Tibial nerve (tissue), 4 donors: ENCODE results near the gene DNAH10. TPM values are rescaled to one million over a fixed set of nuclear protein-coding genes. Genes with fewer than 3 reads are reported as not detected.
A peak's percentile ranks its signal among the peaks of the same experiment; 100 is the strongest.

Source experiments
- DNase-seq, 2 donors: peaks; one replicate each; pipeline ENCODE4 v3.0.0-alpha.2; 2019; ENCODE audit warnings: low spot score in 2 of 2
- H3K27ac ChIP-seq, 4 donors: fragments of 200-600 bp; sonication (generic) in 3 of 4; one replicate each; pipeline ENCODE4 v1.5.1; 2017 to 2019; ENCODE audit warnings: mild to moderate bottlenecking in 1 of 4
- H3K27me3 ChIP-seq, 2 donors: fragments of 200-600 bp; sonication (generic) in 1 of 2; one replicate each; pipeline versions ENCODE4 v1.5.1 to v1.6.0; 2017 to 2019
- H3K36me3 ChIP-seq, 3 donors: fragments of 200-600 bp; sonication (generic); one replicate each; pipeline ENCODE4 v1.5.1; 2018 to 2019
- H3K4me1 ChIP-seq, 4 donors: fragments of 200-600 bp; sonication (generic) in 3 of 4; one replicate each; pipeline ENCODE4 v1.5.1; 2017 to 2019
- H3K4me3 ChIP-seq, 4 donors: fragments of 200-600 bp; sonication (generic) in 3 of 4; one replicate each; pipeline ENCODE4 v1.5.1; 2017 to 2019; ENCODE audit warnings: mild to moderate bottlenecking in 1 of 4, moderate library complexity in 1 of 4
- H3K9me3 ChIP-seq, 4 donors: fragments of 200-600 bp; sonication (generic) in 3 of 4; one replicate each; pipeline ENCODE4 v1.5.1; 2017 to 2019
- EP300 ChIP-seq, 2 donors: sonication (generic); formaldehyde crosslinking; IDR thresholded peaks; one replicate each; pipeline ENCODE4 v1.6.1; 2017; ENCODE audit warnings: antibody characterized with exemption in 2 of 2, mild to moderate bottlenecking in 1 of 2
- POLR2A ChIP-seq, 2 donors: fragments of 450-650 bp; IDR thresholded peaks; one replicate each; pipeline ENCODE4 v1.6.1; 2017; ENCODE audit warnings: antibody characterized with exemption in 2 of 2, mild to moderate bottlenecking in 2 of 2, moderate library complexity in 2 of 2
- WGBS, 2 donors: methylation state at CpG; one replicate each; pipeline ENCODE4 v1.1.5; 2018; 5-methylcytosine and 5-hydroxymethylcytosine counted together
- total RNA-seq, 4 donors: library from RNA; depleted of rRNA; stranded (reverse); fragments of >200 nt; gene quantifications; one replicate each; pipeline ENCODE4 v1.1.0, GENCODE V29; 2016
- TF ChIP-seq, protein P1 (sequence below), 5 experiments: fragments of 200-600 bp in 3 of 5; fragments of 450-650 bp in 2 of 5; sonication (generic) in 3 of 5; IDR thresholded peaks; one replicate each; pipeline ENCODE4 v1.5.1; 2016 to 2019; ENCODE audit warnings: antibody characterized with exemption in 5 of 5, mild to moderate bottlenecking in 3 of 5, moderate library complexity in 2 of 5

DNAH10 gene
- total RNA-seq, 4 donors from 2014 or later: 3.1 TPM; not detected in 3

DNA sequence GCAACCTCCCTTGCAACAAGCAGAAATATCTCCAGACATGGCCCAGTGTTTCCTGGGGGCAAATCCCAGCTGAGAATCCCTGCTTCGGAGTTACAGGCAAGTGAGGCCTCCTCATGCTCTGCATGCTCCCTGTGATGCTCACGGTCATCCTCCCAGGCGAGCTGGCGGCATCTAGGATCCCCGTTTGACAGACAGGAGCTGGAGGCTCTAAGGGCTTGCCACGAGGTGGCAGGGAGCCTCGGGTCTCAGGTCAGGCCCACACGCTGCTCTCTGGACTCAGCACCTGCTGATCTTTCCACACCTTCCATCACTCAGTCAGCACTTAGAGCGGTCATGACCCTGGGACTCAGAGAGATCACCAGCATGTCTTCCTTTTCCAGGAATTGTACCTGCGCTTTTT, 130.8 kb downstream of the DNAH10 start:
- WGBS, 2 donors: 80 to 86% methylated on average over 10 of the region's 10 CpGs
- Histone ChIP-seq H3K4me1 (no peaks in the 10 kb centered on the region), H3K36me3 (no peaks in the 10 kb centered on the region), H3K9me3 (no peaks in the 10 kb centered on the region), H3K4me3 (no peak overlapping the region), H3K27ac (no peak overlapping the region), H3K27me3 (peaks cover 0 to 7% of the 10 kb centered on the region in 2 donors)
- TF ChIP-seq EP300 (IDR thresholded peaks at IDR 0.05) (no peak), POLR2A (IDR thresholded peaks at IDR 0.05) (no peak)
- TF ChIP-seq, protein P1, sequence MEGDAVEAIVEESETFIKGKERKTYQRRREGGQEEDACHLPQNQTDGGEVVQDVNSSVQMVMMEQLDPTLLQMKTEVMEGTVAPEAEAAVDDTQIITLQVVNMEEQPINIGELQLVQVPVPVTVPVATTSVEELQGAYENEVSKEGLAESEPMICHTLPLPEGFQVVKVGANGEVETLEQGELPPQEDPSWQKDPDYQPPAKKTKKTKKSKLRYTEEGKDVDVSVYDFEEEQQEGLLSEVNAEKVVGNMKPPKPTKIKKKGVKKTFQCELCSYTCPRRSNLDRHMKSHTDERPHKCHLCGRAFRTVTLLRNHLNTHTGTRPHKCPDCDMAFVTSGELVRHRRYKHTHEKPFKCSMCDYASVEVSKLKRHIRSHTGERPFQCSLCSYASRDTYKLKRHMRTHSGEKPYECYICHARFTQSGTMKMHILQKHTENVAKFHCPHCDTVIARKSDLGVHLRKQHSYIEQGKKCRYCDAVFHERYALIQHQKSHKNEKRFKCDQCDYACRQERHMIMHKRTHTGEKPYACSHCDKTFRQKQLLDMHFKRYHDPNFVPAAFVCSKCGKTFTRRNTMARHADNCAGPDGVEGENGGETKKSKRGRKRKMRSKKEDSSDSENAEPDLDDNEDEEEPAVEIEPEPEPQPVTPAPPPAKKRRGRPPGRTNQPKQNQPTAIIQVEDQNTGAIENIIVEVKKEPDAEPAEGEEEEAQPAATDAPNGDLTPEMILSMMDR (IDR thresholded peaks at IDR 0.05): no peak
- DNase-seq: no peak

DNA sequence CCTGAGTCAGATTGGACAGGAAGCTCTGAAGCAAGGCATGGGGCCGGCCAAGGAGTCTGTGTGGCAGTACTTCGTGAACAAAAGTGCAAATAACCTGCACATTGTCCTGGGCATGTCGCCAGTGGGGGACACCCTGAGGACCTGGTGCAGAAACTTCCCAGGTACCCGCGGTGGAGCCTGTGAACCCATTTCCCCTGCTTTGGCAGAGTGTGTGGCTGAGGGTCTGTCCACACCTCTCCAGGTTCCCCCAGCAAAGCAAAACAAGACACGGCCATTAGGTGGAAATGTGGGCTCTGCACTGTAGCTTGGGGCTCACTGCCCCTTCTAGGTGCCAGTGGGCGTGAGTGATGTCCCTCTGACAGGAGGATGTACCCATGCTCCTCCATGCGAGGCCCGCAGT, 131.2 kb downstream of the DNAH10 start:
- TF ChIP-seq POLR2A (IDR thresholded peaks at IDR 0.05): no peak
- TF ChIP-seq EP300 (IDR thresholded peaks at IDR 0.05): no peak
- H3K36me3 ChIP-seq: no peaks in the 10 kb centered on the region
- peaks cover 0 to 7% of the 10 kb centered on the region in 2 donors for H3K27me3 ChIP-seq
- 85 to 90% methylated on average over 6 to 8 of the region's 9 CpGs for WGBS, 2 donors
- H3K27ac ChIP-seq: no peak overlapping the region
- no peaks in the 10 kb centered on the region for H3K9me3 ChIP-seq
- no peak for DNase-seq
- H3K4me3 ChIP-seq: no peak overlapping the region
- no peaks in the 10 kb centered on the region for H3K4me1 ChIP-seq

DNA sequence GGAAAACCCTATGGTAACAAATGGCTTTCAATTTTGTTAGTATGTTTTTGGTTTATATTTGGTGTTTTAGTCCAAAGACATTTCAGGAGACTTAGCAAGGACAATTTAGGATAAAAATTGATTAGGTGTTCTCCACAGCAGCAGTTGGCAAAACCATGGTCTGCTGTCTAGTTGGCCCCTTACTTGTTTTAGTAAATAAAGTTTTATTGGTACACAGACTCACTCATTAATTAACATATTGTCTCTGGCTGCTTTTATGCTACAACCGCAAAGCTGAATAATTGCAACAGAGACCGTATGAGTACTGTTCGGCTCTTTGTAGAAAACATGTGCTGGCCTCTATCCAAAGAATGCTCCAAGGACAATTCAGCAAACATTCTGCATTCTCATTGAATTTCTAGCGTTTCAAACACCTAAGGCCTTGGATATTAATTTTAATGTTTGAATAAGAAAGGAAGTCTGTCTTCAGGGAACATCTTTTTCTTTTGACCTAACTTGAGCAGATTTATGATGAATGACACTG, 132.8 kb downstream of the DNAH10 start:
- DNase-seq: no peak
- 21 to 28% methylated on average over 4 of the region's 4 CpGs for WGBS, 2 donors
- TF ChIP-seq, protein P1 (IDR thresholded peaks at IDR 0.05): no peak
- TF ChIP-seq POLR2A (IDR thresholded peaks at IDR 0.05): no peak
- TF ChIP-seq EP300 (IDR thresholded peaks at IDR 0.05): no peak
- H3K36me3 ChIP-seq: no peaks in the 10 kb centered on the region
- H3K4me1 ChIP-seq: no peaks in the 10 kb centered on the region
- peak overlapping the region in 1 of 4 donors; percentile 36 for H3K27ac ChIP-seq
- H3K4me3 ChIP-seq: no peak overlapping the region
- peaks cover 0 to 17% of the 10 kb centered on the region in 2 donors for H3K27me3 ChIP-seq
- H3K9me3 ChIP-seq: no peaks in the 10 kb centered on the region

DNA sequence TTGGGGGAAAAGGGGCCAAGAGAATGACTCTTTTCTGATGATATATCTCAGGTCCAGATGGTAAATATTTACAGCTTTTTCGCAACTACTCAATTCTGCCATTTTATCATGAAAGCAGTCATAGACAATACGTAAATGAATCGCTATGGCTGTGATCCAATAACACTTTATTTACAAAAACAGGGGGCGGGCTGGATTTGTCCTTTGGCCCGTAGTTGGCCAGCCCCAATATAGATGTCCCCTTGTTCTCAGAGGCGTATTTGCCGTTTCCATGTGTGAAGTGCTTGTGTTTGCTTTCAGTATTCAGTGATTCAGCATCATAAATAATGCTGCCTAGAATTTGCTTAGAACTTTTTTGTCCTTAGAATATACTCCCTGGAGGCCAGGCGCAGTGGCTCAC, 133.3 kb downstream of the DNAH10 start:
- Histone ChIP-seq H3K4me1 (no peaks in the 10 kb centered on the region), H3K27ac (peak overlapping the region in 1 of 4 donors; percentile 36), H3K9me3 (no peaks in the 10 kb centered on the region), H3K27me3 (peaks cover 0 to 14% of the 10 kb centered on the region in 2 donors), H3K36me3 (no peaks in the 10 kb centered on the region), H3K4me3 (no peak overlapping the region)
- WGBS, 2 donors: 37 to 55% methylated on average over 8 of the region's 8 CpGs
- DNase-seq: no peak
- TF ChIP-seq EP300 (IDR thresholded peaks at IDR 0.05): no peak
- TF ChIP-seq, protein P1 (IDR thresholded peaks at IDR 0.05): no peak
- TF ChIP-seq POLR2A (IDR thresholded peaks at IDR 0.05): no peak

DNA sequence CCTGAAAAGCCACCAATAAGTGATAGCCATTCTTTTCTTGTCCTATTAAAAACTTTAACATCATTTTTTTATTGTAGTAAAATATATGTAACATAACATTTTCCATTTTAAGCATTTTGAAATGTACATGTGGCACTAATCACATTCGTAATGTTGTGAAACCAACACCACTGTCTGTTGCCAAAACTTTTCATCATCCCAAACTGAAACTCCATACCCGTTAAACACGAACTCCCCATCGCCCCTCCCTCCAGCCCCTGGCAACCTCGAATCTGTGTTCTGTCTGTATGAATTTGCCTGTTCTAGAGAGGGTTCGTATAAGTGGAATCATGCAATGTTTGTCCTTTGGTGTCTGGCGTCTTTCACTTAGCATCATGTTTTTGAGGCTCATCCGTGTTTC, 134.7 kb downstream of the DNAH10 start:
- no peaks in the 10 kb centered on the region for H3K9me3 ChIP-seq
- peaks cover 0 to 27% of the 10 kb centered on the region in 2 donors for H3K27me3 ChIP-seq
- H3K27ac ChIP-seq: no peak overlapping the region
- H3K4me3 ChIP-seq: no peak overlapping the region
- no peak for DNase-seq
- WGBS, 2 donors: 55 to 56% methylated on average over 8 of the region's 8 CpGs
- TF ChIP-seq POLR2A (IDR thresholded peaks at IDR 0.05): no peak
- no peak for TF ChIP-seq EP300 (IDR thresholded peaks at IDR 0.05)
- TF ChIP-seq, protein P1 (IDR thresholded peaks at IDR 0.05): no peak
- H3K36me3 ChIP-seq: no peaks in the 10 kb centered on the region
- no peaks in the 10 kb centered on the region for H3K4me1 ChIP-seq

DNA sequence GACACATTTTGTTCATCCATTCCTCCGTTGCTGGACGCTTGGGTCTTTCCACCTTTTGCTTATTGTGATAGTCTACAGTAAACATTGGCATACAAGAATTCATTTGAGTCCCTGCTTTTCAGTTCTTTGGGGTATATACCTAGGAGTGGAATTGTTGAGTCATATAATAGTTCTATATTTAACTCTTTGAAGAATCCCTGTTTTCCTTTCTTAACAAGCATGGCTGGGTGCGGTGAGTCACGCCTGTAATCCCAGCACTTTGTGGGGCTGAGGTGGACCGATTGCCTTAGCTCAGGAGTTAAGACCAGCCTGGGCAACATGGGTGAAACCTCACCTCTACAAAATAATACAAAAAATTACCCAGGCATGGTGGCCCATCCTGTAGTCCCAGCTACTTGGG, 135.1 kb downstream of the DNAH10 start:
- H3K9me3 ChIP-seq: no peaks in the 10 kb centered on the region
- no peaks in the 10 kb centered on the region for H3K4me1 ChIP-seq
- H3K27me3 ChIP-seq: peaks cover 0 to 28% of the 10 kb centered on the region in 2 donors
- no peak overlapping the region for H3K4me3 ChIP-seq
- H3K27ac ChIP-seq: no peak overlapping the region
- TF ChIP-seq, protein P1 (IDR thresholded peaks at IDR 0.05): no peak
- no peak for TF ChIP-seq POLR2A (IDR thresholded peaks at IDR 0.05)
- no peak for TF ChIP-seq EP300 (IDR thresholded peaks at IDR 0.05)
- no peak for DNase-seq
- no peaks in the 10 kb centered on the region for H3K36me3 ChIP-seq
- 88 to 91% methylated on average over 5 of the region's 5 CpGs for WGBS, 2 donors
